K562 (cell line): ENCODE data around the gene ANO7.

Experiments
- ELF4 ChIP-seq: fragments of 450-650 bp; formaldehyde crosslinking; IDR thresholded peaks from 2 replicates; pipeline ENCODE4 v1.4.0; 2022; ENCODE audit warnings: missing genetic modification characterization
- EZH2 ChIP-seq: IDR thresholded peaks from 2 replicates; pipeline ENCODE4 v1.6.1; 2012; ENCODE audit warnings: low read depth, mild to moderate bottlenecking, inconsistent platforms, low read length, borderline replicate concordance
- L3MBTL2 ChIP-seq: fragments of 450-650 bp; IDR thresholded peaks from 2 replicates; pipeline ENCODE4 v1.6.1; 2016; ENCODE audit warnings: mild to moderate bottlenecking, moderate library complexity
- MCM3 ChIP-seq: fragments of 450-650 bp; IDR thresholded peaks from 2 replicates; pipeline ENCODE4 v1.6.1; 2016
- NFYB ChIP-seq: IDR thresholded peaks from 2 replicates; pipeline ENCODE4 v1.6.1; 2011; ENCODE audit warnings: mild to moderate bottlenecking, moderate library complexity; ENCODE audit not compliant: insufficient read length; ENCODE audit errors: extremely low read depth
- PCBP2 ChIP-seq: fragments of 200-400 bp; formaldehyde crosslinking; IDR thresholded peaks from 2 replicates; pipeline ENCODE4 v1.6.1; 2018; ENCODE audit warnings: low read length, low read depth, mild to moderate bottlenecking, moderate library complexity; ENCODE audit not compliant: poor library complexity, severe bottlenecking
- POLR2A ChIP-seq: fragments of 450-650 bp; conservative IDR thresholded peaks from 2 replicates; pipeline ENCODE4 v1.6.1; 2016
- POLR2AphosphoS2 ChIP-seq: IDR thresholded peaks from 2 replicates; pipeline ENCODE4 v1.6.1; 2012; ENCODE audit warnings: low read length, improper control_type of control experiment
- TF ChIP-seq, protein P1 (sequence below): fragments of 450-650 bp; IDR thresholded peaks from 2 replicates; pipeline ENCODE4 v1.6.1; 2016; ENCODE audit warnings: missing biosample characterization, missing genetic modification characterization

DNA sequence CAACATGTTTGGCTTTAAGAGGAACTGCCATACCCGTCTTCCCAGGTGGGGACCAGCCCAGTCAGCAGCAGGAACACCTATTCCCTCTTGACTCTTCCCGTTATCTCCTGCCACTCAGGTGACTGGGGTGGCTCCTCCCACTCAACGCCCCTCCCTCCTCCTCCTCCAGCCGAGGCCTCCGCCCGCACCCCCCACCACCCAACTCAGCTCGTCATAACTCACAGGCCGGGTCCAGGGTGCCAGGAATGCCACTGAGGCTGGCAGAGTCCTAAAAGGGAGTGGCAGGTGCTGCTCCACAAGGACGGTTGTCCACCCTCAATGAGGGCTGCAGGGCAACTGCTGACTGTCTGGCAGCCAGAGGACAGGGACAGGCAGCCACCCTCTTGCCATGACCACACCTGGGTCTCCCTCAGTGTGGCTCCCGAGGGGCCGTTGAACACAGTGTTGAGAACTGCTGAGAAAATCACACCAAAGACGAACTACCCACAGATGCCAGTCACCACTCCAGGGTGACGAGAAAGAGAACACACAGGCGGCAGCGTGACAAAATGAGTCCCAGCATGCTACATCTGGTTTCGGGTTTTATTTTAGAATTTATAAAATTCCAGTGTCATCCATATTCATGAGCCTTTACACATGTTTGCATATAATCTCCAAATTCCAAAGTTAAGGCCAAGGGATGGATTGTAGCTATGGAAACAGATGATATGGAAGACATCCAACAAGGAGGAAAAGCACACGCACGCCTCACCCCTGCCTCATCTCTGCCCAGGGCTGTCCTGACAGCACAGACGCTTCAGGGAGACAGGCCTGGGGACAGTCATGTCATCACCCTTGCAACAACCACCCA is 38.5 kb downstream of the ANO7 start:
- no peak for TF ChIP-seq ELF4 (CRISPR knock-in tag)
- TF ChIP-seq L3MBTL2: no peak
- no peak for TF ChIP-seq POLR2A
- TF ChIP-seq PCBP2: no peak
- TF ChIP-seq EZH2: no peak
- TF ChIP-seq, protein P1, sequence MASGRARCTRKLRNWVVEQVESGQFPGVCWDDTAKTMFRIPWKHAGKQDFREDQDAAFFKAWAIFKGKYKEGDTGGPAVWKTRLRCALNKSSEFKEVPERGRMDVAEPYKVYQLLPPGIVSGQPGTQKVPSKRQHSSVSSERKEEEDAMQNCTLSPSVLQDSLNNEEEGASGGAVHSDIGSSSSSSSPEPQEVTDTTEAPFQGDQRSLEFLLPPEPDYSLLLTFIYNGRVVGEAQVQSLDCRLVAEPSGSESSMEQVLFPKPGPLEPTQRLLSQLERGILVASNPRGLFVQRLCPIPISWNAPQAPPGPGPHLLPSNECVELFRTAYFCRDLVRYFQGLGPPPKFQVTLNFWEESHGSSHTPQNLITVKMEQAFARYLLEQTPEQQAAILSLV (tag): no peak
- TF ChIP-seq POLR2AphosphoS2: no peak
- TF ChIP-seq MCM3: no peak
- TF ChIP-seq NFYB: no peak
